ENCODE data around the gene BPTF.

DNA sequence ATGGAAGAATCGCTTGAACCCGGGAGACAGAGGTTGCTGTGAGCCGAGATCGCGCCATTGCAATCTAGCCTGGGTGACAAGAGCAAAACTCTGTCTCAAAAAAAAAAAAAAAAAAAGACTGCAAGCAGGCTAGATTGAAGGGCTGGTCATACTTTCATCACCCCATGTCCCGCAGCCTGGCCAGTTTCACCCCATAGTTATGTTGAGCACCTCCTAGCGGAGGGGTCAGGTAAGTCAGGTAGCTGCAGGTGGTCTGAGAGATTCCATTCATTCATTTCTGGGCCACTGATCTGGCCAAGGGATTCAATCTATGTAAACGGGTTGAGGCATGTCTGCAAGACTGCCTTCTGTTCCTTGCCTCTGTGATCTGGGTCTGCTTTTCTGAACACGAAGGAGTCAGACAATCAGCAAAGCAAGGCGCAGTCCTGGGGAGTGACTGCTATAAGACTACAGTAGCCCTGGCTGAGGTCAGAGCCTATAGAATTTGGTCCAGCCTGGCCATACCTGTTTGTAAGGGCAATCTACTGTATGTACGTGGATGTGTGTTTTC is 23.6 kb upstream of the BPTF start:
- TF ChIP-seq, protein P1, sequence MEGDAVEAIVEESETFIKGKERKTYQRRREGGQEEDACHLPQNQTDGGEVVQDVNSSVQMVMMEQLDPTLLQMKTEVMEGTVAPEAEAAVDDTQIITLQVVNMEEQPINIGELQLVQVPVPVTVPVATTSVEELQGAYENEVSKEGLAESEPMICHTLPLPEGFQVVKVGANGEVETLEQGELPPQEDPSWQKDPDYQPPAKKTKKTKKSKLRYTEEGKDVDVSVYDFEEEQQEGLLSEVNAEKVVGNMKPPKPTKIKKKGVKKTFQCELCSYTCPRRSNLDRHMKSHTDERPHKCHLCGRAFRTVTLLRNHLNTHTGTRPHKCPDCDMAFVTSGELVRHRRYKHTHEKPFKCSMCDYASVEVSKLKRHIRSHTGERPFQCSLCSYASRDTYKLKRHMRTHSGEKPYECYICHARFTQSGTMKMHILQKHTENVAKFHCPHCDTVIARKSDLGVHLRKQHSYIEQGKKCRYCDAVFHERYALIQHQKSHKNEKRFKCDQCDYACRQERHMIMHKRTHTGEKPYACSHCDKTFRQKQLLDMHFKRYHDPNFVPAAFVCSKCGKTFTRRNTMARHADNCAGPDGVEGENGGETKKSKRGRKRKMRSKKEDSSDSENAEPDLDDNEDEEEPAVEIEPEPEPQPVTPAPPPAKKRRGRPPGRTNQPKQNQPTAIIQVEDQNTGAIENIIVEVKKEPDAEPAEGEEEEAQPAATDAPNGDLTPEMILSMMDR (IDR thresholded peaks at IDR 0.05) = no peak
- TF ChIP-seq EP300 (IDR thresholded peaks at IDR 0.05) = no peak

Measured in suprapubic skin (tissue), 3 donors.